ENCODE measurements around the gene C22orf31.

C22orf31 gene

DNA sequence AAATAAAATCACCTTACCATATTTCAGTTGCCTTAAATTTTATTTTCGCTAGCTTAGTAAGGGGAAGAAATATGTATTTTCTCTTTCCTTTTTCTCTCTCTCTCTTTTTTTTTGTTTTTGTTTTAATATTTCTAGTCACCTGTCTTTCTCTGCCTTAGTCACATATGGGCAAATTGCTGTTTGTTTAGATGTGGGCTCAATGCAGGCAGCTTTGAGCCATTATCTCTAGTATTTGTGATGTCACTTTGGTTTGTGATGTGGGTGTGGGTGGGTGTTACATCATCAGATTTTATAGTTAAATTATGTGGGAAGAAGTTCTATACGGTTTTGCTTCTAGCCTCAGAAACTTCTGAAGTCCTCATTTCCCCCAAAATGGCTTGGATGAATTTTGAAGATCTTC lies at the start of gene C22orf31:
C22orf31 (minus strand) TSS at position 59 of the 400 bp plus-strand sequence; CDS start at position 20, 39 bp downstream.
- H3K9me3 ChIP-seq (ENCODE audit: control insufficient read depth, insufficient read depth, low read length), result no peaks in the 10 kb centered on the region
- no peak within 1 kb of the TSS for H3K4me3 ChIP-seq (ENCODE audit: low read length)
- no peaks in the 10 kb centered on the region for H3K27me3 ChIP-seq (ENCODE audit: control insufficient read depth, insufficient read depth, low read length)
- H3K27ac ChIP-seq (ENCODE audit: low read length), result no peak within 1 kb of the TSS
- no peak for DNase-seq (ENCODE audit: low read depth, low spot score)
- WGBS (ENCODE audit: insufficient coverage, insufficient read length), result no CpG with 5 or more reads among the region's 2 CpGs
- H3K36me3 ChIP-seq (ENCODE audit: control insufficient read depth, insufficient read depth, low read length), result no peaks in the 10 kb centered on the region
- H3K4me1 ChIP-seq (ENCODE audit: control insufficient read depth, insufficient read depth, low read length), result no peaks in the 10 kb centered on the region

DNA sequence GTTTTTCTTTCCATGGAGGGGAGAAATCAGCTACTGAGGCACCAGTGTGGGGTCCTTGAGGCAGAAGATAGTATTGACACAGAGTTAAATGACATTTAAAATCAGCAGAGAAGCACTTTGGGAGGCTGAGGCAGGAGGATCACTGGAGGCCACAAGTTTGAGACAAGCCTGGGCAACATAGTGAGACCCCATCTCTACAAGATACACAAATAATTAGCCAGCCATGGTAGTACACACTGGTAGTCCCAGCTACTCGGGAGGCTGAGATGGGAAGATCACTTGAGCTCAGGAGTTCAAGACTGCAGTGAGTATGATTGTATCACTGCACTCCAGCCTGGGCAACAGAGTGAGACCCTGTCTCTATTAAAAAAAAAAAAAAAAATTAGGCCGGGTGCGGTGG lies 49.3 kb upstream of the C22orf31 start:
- H3K27ac ChIP-seq (ENCODE audit: low read length), result no peak overlapping the region
- H3K4me3 ChIP-seq (ENCODE audit: low read length), result no peak overlapping the region
- no peak for DNase-seq (ENCODE audit: low read depth, low spot score)
- H3K9me3 ChIP-seq (ENCODE audit: control insufficient read depth, insufficient read depth, low read length), result no peaks in the 10 kb centered on the region
- no peaks in the 10 kb centered on the region for H3K36me3 ChIP-seq (ENCODE audit: control insufficient read depth, insufficient read depth, low read length)
- H3K4me1 ChIP-seq (ENCODE audit: control insufficient read depth, insufficient read depth, low read length), result no peaks in the 10 kb centered on the region
- no peaks in the 10 kb centered on the region for H3K27me3 ChIP-seq (ENCODE audit: control insufficient read depth, insufficient read depth, low read length)
- WGBS (ENCODE audit: insufficient coverage, insufficient read length), result no CpG with 5 or more reads among the region's 3 CpGs

DNA sequence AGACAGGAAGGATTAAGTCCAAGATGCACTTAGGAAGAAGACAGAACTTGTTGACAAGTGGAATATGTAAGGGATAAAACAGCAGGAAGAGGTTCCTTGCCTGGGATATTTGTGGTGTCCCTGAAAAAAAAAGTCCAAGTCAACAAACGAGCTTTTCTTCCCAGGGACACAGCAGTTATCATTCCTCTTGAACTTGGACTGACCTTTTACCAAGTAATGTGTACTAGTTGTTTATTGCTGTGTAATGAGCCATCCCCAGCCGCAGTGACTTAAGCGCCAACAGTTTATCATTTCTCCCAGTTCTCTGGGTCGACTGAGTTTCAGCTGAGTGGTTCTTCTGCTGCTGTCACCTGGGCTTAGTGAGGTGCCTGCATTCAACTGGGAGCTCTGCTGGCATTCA lies 48.2 kb upstream of the C22orf31 start:
- WGBS (ENCODE audit: insufficient coverage, insufficient read length), result no CpG with 5 or more reads among the region's 4 CpGs
- no peaks in the 10 kb centered on the region for H3K27me3 ChIP-seq (ENCODE audit: control insufficient read depth, insufficient read depth, low read length)
- H3K9me3 ChIP-seq (ENCODE audit: control insufficient read depth, insufficient read depth, low read length), result no peaks in the 10 kb centered on the region
- H3K4me1 ChIP-seq (ENCODE audit: control insufficient read depth, insufficient read depth, low read length), result no peaks in the 10 kb centered on the region
- no peaks in the 10 kb centered on the region for H3K36me3 ChIP-seq (ENCODE audit: control insufficient read depth, insufficient read depth, low read length)
- H3K4me3 ChIP-seq (ENCODE audit: low read length), result no peak overlapping the region
- no peak overlapping the region for H3K27ac ChIP-seq (ENCODE audit: low read length)
- no peak for DNase-seq (ENCODE audit: low read depth, low spot score)

DNA sequence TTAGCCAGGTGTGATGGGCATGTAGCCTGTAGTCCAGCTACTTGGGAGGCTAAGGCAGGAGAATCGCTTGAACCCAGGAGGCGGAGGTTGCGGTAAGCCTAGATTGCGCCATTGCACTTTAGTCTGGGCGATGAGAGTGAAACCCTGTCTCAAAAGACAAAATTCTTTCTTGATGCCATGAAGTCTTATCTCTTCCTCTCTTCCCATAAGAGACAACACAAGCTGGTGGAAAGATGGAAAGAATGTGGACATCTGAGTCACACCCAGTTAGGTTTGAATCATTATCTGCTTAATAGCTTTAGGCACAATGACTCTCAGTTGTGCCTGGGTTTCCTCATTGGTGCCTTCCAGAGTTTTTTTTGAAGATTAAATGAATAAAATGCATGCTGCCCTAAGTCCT lies 46.5 kb upstream of the C22orf31 start:
- Histone ChIP-seq H3K27ac (ENCODE audit: low read length) (no peak overlapping the region), H3K4me3 (ENCODE audit: low read length) (no peak overlapping the region), H3K4me1 (ENCODE audit: control insufficient read depth, insufficient read depth, low read length) (no peaks in the 10 kb centered on the region), H3K9me3 (ENCODE audit: control insufficient read depth, insufficient read depth, low read length) (no peaks in the 10 kb centered on the region), H3K36me3 (ENCODE audit: control insufficient read depth, insufficient read depth, low read length) (no peaks in the 10 kb centered on the region), H3K27me3 (ENCODE audit: control insufficient read depth, insufficient read depth, low read length) (no peaks in the 10 kb centered on the region)
- no CpG with 5 or more reads among the region's 5 CpGs for WGBS (ENCODE audit: insufficient coverage, insufficient read length)
- no peak for DNase-seq (ENCODE audit: low read depth, low spot score)

DNA sequence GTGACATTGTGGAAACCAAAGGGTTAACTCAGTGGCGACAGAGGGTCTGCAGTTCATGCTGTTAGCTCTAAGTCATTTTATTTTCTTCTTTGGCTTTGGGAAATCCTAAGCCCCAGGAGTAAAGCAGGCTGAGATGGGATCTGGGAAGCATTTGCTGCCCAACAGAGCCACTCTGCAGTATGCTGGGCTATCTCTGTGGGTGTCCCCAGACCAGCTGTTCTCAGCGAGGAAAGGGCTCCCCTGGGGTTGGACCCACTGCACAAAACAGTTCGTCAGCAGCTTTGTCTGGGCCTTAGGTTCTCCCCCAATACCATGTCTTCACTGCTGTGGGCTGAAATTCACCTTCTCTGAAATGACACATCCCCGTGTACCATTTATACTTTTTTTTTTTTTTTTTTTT lies 45.2 kb upstream of the C22orf31 start:
- H3K4me3 ChIP-seq (ENCODE audit: low read length), result no peak overlapping the region
- no peak overlapping the region for H3K27ac ChIP-seq (ENCODE audit: low read length)
- no peak for DNase-seq (ENCODE audit: low read depth, low spot score)
- WGBS (ENCODE audit: insufficient coverage, insufficient read length), result no CpG with 5 or more reads among the region's 4 CpGs
- no peaks in the 10 kb centered on the region for H3K9me3 ChIP-seq (ENCODE audit: control insufficient read depth, insufficient read depth, low read length)
- H3K4me1 ChIP-seq (ENCODE audit: control insufficient read depth, insufficient read depth, low read length), result no peaks in the 10 kb centered on the region
- H3K27me3 ChIP-seq (ENCODE audit: control insufficient read depth, insufficient read depth, low read length), result no peaks in the 10 kb centered on the region
- no peaks in the 10 kb centered on the region for H3K36me3 ChIP-seq (ENCODE audit: control insufficient read depth, insufficient read depth, low read length)

DNA sequence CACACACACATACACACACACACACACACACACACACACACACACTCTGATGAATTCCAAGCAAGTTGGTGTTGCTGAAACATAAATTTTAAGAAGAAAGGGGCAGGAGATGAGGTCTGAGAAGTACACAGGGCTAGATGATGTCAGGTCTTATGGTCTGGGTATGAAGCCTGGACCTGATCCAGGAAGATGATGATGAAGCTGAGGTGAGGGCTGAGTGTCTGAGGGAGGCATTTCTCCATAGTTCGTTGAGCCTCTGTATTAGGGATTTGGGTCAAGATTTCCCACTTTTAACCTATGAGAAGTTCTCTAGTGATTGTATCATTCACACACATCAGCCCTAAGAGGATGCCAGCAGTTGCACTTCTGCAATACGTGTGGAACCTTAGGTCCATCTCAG lies 43.8 kb upstream of the C22orf31 start:
- Histone ChIP-seq H3K27me3 (ENCODE audit: control insufficient read depth, insufficient read depth, low read length) (no peaks in the 10 kb centered on the region), H3K4me3 (ENCODE audit: low read length) (no peak overlapping the region), H3K27ac (ENCODE audit: low read length) (no peak overlapping the region), H3K4me1 (ENCODE audit: control insufficient read depth, insufficient read depth, low read length) (no peaks in the 10 kb centered on the region), H3K9me3 (ENCODE audit: control insufficient read depth, insufficient read depth, low read length) (no peaks in the 10 kb centered on the region), H3K36me3 (ENCODE audit: control insufficient read depth, insufficient read depth, low read length) (no peaks in the 10 kb centered on the region)
- no peak for DNase-seq (ENCODE audit: low read depth, low spot score)
- WGBS (ENCODE audit: insufficient coverage, insufficient read length), result no CpG with 5 or more reads among the region's 2 CpGs

DNA sequence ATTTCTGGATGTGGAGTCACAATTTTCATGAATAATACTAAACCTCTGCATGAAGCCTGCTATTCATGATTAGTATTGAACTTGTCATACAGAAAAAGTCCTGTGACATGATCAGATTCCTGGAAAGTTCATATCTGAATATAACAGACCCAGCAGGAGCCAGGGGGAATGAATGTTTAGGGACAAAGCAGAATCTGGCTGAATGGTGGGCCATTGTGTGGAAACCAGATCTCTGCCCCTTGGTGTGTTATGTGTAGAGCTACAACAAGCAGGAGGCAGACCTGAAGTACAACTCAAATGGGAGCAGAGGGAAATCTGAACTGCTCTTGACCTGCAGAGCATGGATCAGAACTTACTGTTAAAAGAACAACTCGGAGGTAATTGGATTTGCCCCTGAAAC lies 41.5 kb upstream of the C22orf31 start:
- Histone ChIP-seq H3K27ac (ENCODE audit: low read length) (no peak overlapping the region), H3K27me3 (ENCODE audit: control insufficient read depth, insufficient read depth, low read length) (no peaks in the 10 kb centered on the region)
- WGBS (ENCODE audit: insufficient coverage, insufficient read length), result no CpG with 5 or more reads among the region's 1 CpG

DNA sequence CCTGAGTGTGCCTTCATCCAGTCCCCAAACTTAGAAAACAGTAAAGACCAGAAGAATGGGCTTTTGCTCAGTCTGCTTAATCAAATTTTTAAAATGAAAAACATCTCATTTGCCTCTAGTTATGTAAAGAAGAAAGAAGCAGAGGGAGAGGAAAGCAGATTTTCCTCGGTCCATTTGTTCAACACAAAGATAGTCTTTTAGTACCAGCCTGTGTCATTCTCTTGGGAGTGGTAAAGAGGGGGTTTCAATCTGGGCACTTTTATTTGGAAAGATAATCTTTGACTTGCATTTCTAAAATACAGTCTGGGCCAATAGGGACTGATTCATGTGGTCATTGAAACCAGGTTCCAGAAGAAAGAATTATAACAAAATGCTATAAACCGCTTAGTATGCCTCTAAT lies 40.7 kb upstream of the C22orf31 start:
- no peak overlapping the region for H3K4me3 ChIP-seq (ENCODE audit: low read length)
- no peak for DNase-seq (ENCODE audit: low read depth, low spot score)
- peaks cover 2% of the 10 kb centered on the region; the same call in 1 of the 2 replicates for H3K4me1 ChIP-seq (ENCODE audit: control insufficient read depth, insufficient read depth, low read length)
- no peaks in the 10 kb centered on the region for H3K36me3 ChIP-seq (ENCODE audit: control insufficient read depth, insufficient read depth, low read length)
- H3K27me3 ChIP-seq (ENCODE audit: control insufficient read depth, insufficient read depth, low read length), result no peaks in the 10 kb centered on the region
- no peak overlapping the region for H3K27ac ChIP-seq (ENCODE audit: low read length)
- no peaks in the 10 kb centered on the region for H3K9me3 ChIP-seq (ENCODE audit: control insufficient read depth, insufficient read depth, low read length)
- no CpG with 5 or more reads among the region's 2 CpGs for WGBS (ENCODE audit: insufficient coverage, insufficient read length)

More for the DNA sequence above, 41.5 kb upstream of the C22orf31 start:
- no peaks in the 10 kb centered on the region for H3K36me3 ChIP-seq (ENCODE audit: control insufficient read depth, insufficient read depth, low read length)
- H3K4me1 ChIP-seq (ENCODE audit: control insufficient read depth, insufficient read depth, low read length), result peaks cover 2% of the 10 kb centered on the region; the same call in 1 of the 2 replicates
- DNase-seq (ENCODE audit: low read depth, low spot score), result no peak
- no peak overlapping the region for H3K4me3 ChIP-seq (ENCODE audit: low read length)
- no peaks in the 10 kb centered on the region for H3K9me3 ChIP-seq (ENCODE audit: control insufficient read depth, insufficient read depth, low read length)

DNA sequence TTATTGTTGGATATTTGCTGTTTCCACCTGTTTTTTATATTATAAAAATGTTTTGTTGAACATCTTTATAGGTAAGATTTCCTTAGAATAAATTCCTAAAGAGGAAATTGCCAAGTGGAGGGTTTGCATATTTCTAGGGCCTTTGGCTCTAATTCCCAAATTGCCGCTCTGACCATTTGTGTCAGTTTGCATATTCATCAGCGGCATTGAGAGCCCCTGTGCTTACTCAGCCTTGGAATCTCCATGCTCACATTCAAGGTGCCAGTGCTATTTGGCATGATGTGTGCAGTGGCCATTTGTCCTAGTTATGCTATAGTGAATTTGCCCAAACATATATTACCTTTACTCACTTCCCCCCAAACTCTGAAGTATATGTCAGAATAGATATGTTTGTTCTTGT lies 36.7 kb upstream of the C22orf31 start:
- WGBS (ENCODE audit: insufficient coverage, insufficient read length), result no CpG with 5 or more reads among the region's 2 CpGs
- no peak overlapping the region for H3K4me3 ChIP-seq (ENCODE audit: low read length)
- no peak for DNase-seq (ENCODE audit: low read depth, low spot score)
- H3K4me1 ChIP-seq (ENCODE audit: control insufficient read depth, insufficient read depth, low read length), result peaks cover 2% of the 10 kb centered on the region; the same call in 1 of the 2 replicates
- no peaks in the 10 kb centered on the region for H3K9me3 ChIP-seq (ENCODE audit: control insufficient read depth, insufficient read depth, low read length)
- no peaks in the 10 kb centered on the region for H3K27me3 ChIP-seq (ENCODE audit: control insufficient read depth, insufficient read depth, low read length)
- H3K27ac ChIP-seq (ENCODE audit: low read length), result no peak overlapping the region
- H3K36me3 ChIP-seq (ENCODE audit: control insufficient read depth, insufficient read depth, low read length), result no peaks in the 10 kb centered on the region

DNA sequence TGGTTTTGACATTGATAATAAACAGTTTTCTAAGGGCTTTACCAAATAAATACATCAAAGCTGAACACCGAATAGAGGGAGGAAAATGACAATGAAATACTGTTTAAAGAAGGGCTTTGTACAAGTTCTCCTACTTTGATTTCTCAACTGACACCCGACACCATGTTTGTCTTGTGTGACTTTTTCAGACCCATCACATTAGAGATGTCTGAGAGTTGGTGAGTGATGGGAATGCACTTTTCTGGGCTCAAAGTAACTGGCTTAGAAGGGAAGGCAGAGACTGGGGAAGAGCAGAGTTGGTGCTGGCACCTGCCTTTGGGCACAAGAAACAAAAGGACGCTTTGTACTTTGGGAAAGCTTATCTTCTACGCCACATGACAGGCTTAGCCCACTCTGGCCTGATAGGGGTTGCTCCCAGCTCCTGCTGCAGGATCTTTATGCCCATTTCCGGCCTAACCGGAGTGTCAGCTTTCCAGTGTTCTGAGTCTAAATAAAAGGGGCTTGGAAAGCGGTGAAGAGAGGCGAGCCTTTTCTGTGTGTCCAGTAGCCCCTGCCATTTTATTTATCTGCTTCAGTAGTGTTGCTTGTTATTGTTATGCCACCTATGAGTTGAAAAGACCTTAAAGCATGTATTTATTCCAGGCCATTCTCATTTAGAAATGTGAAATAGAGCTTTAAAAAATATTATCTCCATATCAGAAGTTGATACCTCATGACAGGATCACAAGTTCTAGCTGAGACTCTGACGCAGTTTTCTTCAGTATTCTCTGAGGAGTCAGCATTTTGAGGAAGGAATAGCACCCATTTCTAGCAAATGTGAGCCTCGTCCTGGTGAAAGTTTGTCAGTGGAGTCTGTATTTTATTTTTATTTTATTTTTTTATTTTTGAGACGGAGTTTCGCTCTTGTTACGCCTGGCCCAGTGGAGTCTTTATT lies 35.4 kb upstream of the C22orf31 start:
- Histone ChIP-seq H3K27ac (ENCODE audit: low read length) (no peak overlapping the region), H3K36me3 (ENCODE audit: control insufficient read depth, insufficient read depth, low read length) (no peaks in the 10 kb centered on the region), H3K27me3 (ENCODE audit: control insufficient read depth, insufficient read depth, low read length) (no peaks in the 10 kb centered on the region), H3K4me3 (ENCODE audit: low read length) (no peak overlapping the region), H3K9me3 (ENCODE audit: control insufficient read depth, insufficient read depth, low read length) (no peaks in the 10 kb centered on the region), H3K4me1 (ENCODE audit: control insufficient read depth, insufficient read depth, low read length) (peaks cover 2% of the 10 kb centered on the region; the same call in 1 of the 2 replicates)
- no peak for DNase-seq (ENCODE audit: low read depth, low spot score)
- no CpG with 5 or more reads among the region's 13 CpGs for WGBS (ENCODE audit: insufficient coverage, insufficient read length)

DNA sequence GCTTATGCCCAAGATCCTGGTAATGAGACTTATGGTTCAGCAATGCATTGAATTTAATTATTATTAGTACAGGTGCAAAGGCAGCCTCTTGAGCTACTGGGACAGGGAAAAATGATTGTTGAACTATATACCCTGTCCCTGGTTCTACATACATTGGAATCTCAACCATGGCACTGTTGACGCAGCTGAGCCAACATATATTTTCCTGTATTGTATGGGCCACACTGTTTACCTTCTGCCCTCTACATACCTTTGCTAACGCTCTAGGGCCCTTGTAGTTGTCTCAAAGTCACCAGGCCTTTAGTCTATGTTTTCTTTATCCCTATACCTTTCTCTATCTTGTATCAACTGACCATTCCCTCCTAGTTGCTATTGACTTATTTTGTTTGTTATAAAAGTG lies 33.8 kb upstream of the C22orf31 start:
- no peaks in the 10 kb centered on the region for H3K27me3 ChIP-seq (ENCODE audit: control insufficient read depth, insufficient read depth, low read length)
- WGBS (ENCODE audit: insufficient coverage, insufficient read length), result no CpG with 5 or more reads among the region's 2 CpGs
- H3K36me3 ChIP-seq (ENCODE audit: control insufficient read depth, insufficient read depth, low read length), result no peaks in the 10 kb centered on the region
- no peak overlapping the region for H3K27ac ChIP-seq (ENCODE audit: low read length)
- H3K4me3 ChIP-seq (ENCODE audit: low read length), result no peak overlapping the region
- peaks cover 2% of the 10 kb centered on the region; the same call in 1 of the 2 replicates for H3K4me1 ChIP-seq (ENCODE audit: control insufficient read depth, insufficient read depth, low read length)
- DNase-seq (ENCODE audit: low read depth, low spot score), result no peak
- H3K9me3 ChIP-seq (ENCODE audit: control insufficient read depth, insufficient read depth, low read length), result no peaks in the 10 kb centered on the region
